Gastrocnemius medialis (tissue), 4 donors: ENCODE results near the gene OR2AG1. TPM values are rescaled to one million over a fixed set of nuclear protein-coding genes. Genes with fewer than 3 reads are reported as not detected.

Experiments used
- ATAC-seq, 2 donors: fragments of 150-250 bp; one replicate each; pipeline ENCODE4 v1.9.1; 2016
- DNase-seq, 2 donors: peaks; one replicate each; pipeline ENCODE4 v3.0.0-alpha.2; 2019
- H3K27ac ChIP-seq, 4 donors: fragments of 200-600 bp; sonication (generic); 1 replicate in 1 of 4; 2 replicates in 3 of 4; pipeline ENCODE4 v1.5.1; 2016 to 2018; ENCODE audit warnings: mild to moderate bottlenecking in 2 of 4, moderate library complexity in 1 of 4
- H3K27me3 ChIP-seq, 3 donors: fragments of 200-600 bp; sonication (generic) in 2 of 3; 1 replicate in 1 of 3; 2 replicates in 2 of 3; pipeline versions ENCODE4 v1.5.1 to v1.6.0; 2016 to 2019; ENCODE audit warnings: mild to moderate bottlenecking in 1 of 3, moderate library complexity in 1 of 3
- H3K36me3 ChIP-seq, 2 donors: fragments of 200-600 bp; sonication (generic) in 1 of 2; one replicate each; pipeline ENCODE4 v1.5.1; 2017 to 2018
- H3K4me1 ChIP-seq, 2 donors: fragments of 200-600 bp; sonication (generic) in 1 of 2; one replicate each; pipeline ENCODE4 v1.5.1; 2016 to 2017; ENCODE audit warnings: mild to moderate bottlenecking in 2 of 2
- H3K4me3 ChIP-seq, 4 donors: fragments of 200-600 bp; sonication (generic) in 3 of 4; 1 replicate in 1 of 4; 2 replicates in 3 of 4; pipeline ENCODE4 v1.5.1; 2016 to 2019; ENCODE audit warnings: mild to moderate bottlenecking in 2 of 4
- H3K9me3 ChIP-seq, 3 donors: fragments of 200-600 bp; sonication (generic) in 2 of 3; 1 replicate in 1 of 3; 2 replicates in 2 of 3; pipeline ENCODE4 v1.5.1; 2016 to 2019
- POLR2A ChIP-seq, 2 donors: fragments of 450-650 bp; IDR thresholded peaks; one replicate each; pipeline ENCODE4 v1.6.1; 2017; ENCODE audit warnings: antibody characterized with exemption in 2 of 2, mild to moderate bottlenecking in 2 of 2, moderate library complexity in 2 of 2
- in situ Hi-C, 4 donors: fragments of 200-750 bp; cut with MboI; loops; one replicate each; pipeline versions ENCODE4 v1.15.0 to v1.8.0; 2017; ENCODE audit warnings: low sequenced_read_pairs in 4 of 4
- intact Hi-C: fragments of 100-400 bp; cut with DNase I; formaldehyde crosslinking; loops from one replicate; pipeline ENCODE4 v1.15.1; 2023; ENCODE audit warnings: low total_unique reads
- total RNA-seq, 4 donors: library from RNA; depleted of rRNA; stranded (reverse); fragments of >200 nt; gene quantifications; one replicate each; pipeline versions ENCODE4 v1.1.0 to v1.2.3, GENCODE V29; 2016
- TF ChIP-seq, protein P1 (sequence below), 5 experiments: fragments of 450-650 bp in 3 of 5; fragments of 200-600 bp in 2 of 5; sonication (generic) in 2 of 5; IDR thresholded peaks in 4 of 5; conservative IDR thresholded peaks in 1 of 5; 1 replicate in 4 of 5; 2 replicates in 1 of 5; pipeline ENCODE4 v1.5.1; 2016 to 2019; ENCODE audit warnings: antibody characterized with exemption in 5 of 5, mild to moderate bottlenecking in 3 of 5, moderate library complexity in 3 of 5

The OR2AG1 gene, protein sequence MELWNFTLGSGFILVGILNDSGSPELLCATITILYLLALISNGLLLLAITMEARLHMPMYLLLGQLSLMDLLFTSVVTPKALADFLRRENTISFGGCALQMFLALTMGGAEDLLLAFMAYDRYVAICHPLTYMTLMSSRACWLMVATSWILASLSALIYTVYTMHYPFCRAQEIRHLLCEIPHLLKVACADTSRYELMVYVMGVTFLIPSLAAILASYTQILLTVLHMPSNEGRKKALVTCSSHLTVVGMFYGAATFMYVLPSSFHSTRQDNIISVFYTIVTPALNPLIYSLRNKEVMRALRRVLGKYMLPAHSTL
- not detected for total RNA-seq

GRCh38 chr11:6782720-6783119 lies at the start of gene OR2AG1:
OR2AG1 (plus strand) TSS chr11:6783020; CDS start chr11:6785038, 2,018 bp downstream.
- H3K27me3 ChIP-seq, result no peaks in the 10 kb centered on the region
- H3K4me3 ChIP-seq, result no peak within 1 kb of the TSS
- no peaks in the 10 kb centered on the region for H3K9me3 ChIP-seq
- DNase-seq (no peak), ATAC-seq (no peak)
- no peak for TF ChIP-seq POLR2A (IDR thresholded peaks at IDR 0.05)
- TF ChIP-seq, protein P1, sequence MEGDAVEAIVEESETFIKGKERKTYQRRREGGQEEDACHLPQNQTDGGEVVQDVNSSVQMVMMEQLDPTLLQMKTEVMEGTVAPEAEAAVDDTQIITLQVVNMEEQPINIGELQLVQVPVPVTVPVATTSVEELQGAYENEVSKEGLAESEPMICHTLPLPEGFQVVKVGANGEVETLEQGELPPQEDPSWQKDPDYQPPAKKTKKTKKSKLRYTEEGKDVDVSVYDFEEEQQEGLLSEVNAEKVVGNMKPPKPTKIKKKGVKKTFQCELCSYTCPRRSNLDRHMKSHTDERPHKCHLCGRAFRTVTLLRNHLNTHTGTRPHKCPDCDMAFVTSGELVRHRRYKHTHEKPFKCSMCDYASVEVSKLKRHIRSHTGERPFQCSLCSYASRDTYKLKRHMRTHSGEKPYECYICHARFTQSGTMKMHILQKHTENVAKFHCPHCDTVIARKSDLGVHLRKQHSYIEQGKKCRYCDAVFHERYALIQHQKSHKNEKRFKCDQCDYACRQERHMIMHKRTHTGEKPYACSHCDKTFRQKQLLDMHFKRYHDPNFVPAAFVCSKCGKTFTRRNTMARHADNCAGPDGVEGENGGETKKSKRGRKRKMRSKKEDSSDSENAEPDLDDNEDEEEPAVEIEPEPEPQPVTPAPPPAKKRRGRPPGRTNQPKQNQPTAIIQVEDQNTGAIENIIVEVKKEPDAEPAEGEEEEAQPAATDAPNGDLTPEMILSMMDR (IDR thresholded peaks at IDR 0.05 in 4 of 5, conservative IDR thresholded peaks at IDR 0.05 in 1 of 5), result no peak
- H3K27ac ChIP-seq, result no peak within 1 kb of the TSS
- in situ Hi-C loops, result no loop called here
- intact Hi-C loops, result no loop called here
- H3K4me1 ChIP-seq, result no peaks in the 10 kb centered on the region
- no peaks in the 10 kb centered on the region for H3K36me3 ChIP-seq

- no peak for DNase-seq
- no peak overlapping the region for H3K4me3 ChIP-seq
- no peak for ATAC-seq
- no peaks in the 10 kb centered on the region for H3K4me1 ChIP-seq
- H3K27me3 ChIP-seq, result no peaks in the 10 kb centered on the region
- no peaks in the 10 kb centered on the region for H3K36me3 ChIP-seq
- in situ Hi-C loops, result no loop called here
- H3K9me3 ChIP-seq, result no peaks in the 10 kb centered on the region
- intact Hi-C loops, result no loop called here
- no peak for TF ChIP-seq POLR2A (IDR thresholded peaks at IDR 0.05)
- TF ChIP-seq, protein P1 (IDR thresholded peaks at IDR 0.05 in 4 of 5, conservative IDR thresholded peaks at IDR 0.05 in 1 of 5), result no peak
- no peak overlapping the region for H3K27ac ChIP-seq
Measured at GRCh38 chr11:6733326-6734275, 49.2 kb upstream of the OR2AG1 start.

GRCh38 chr11:6734616-6735015 lies 48.2 kb upstream of the OR2AG1 start:
- intact Hi-C loops (no loop called here), in situ Hi-C loops (no loop called here)
- Histone ChIP-seq H3K27ac (no peak overlapping the region), H3K4me3 (no peak overlapping the region), H3K9me3 (no peaks in the 10 kb centered on the region), H3K36me3 (no peaks in the 10 kb centered on the region), H3K4me1 (no peaks in the 10 kb centered on the region), H3K27me3 (no peaks in the 10 kb centered on the region)
- DNase-seq (no peak), ATAC-seq (no peak)
- TF ChIP-seq, protein P1 (IDR thresholded peaks at IDR 0.05 in 4 of 5, conservative IDR thresholded peaks at IDR 0.05 in 1 of 5), result no peak
- no peak for TF ChIP-seq POLR2A (IDR thresholded peaks at IDR 0.05)

- in situ Hi-C loops, result no loop called here
Measured at GRCh38 chr11:6735306-6735705, 47.5 kb upstream of the OR2AG1 start.

More at GRCh38 chr11:6735306-6735705, 47.5 kb upstream of the OR2AG1 start:
- Histone ChIP-seq H3K9me3 (no peaks in the 10 kb centered on the region), H3K4me1 (no peaks in the 10 kb centered on the region), H3K4me3 (no peak overlapping the region), H3K27ac (no peak overlapping the region), H3K27me3 (no peaks in the 10 kb centered on the region), H3K36me3 (no peaks in the 10 kb centered on the region)
- DNase-seq (no peak), ATAC-seq (no peak)
- intact Hi-C loops, result no loop called here
- TF ChIP-seq, protein P1 (IDR thresholded peaks at IDR 0.05 in 4 of 5, conservative IDR thresholded peaks at IDR 0.05 in 1 of 5), result no peak
- no peak for TF ChIP-seq POLR2A (IDR thresholded peaks at IDR 0.05)
